Tibial artery (tissue), 4 donors: ENCODE results near the gene VRK3.
"Not testable (repeated sequence)": the region's sequence is repeated elsewhere in the genome, so short reads cannot be mapped to it uniquely, and the experiment has no call there.

Source experiments
- DNase-seq, 2 donors: peaks; one replicate each; pipeline ENCODE4 v3.0.0-alpha.2; 2019
- H3K27ac ChIP-seq, 2 donors: fragments of 200-600 bp; sonication (generic) in 1 of 2; 1 replicate in 1 of 2; 2 replicates in 1 of 2; pipeline ENCODE4 v1.5.1; 2018 to 2019; ENCODE audit warnings: mild to moderate bottlenecking in 1 of 2
- H3K27me3 ChIP-seq, 2 donors: fragments of 200-600 bp; sonication (generic) in 1 of 2; one replicate each; pipeline versions ENCODE4 v1.5.1 to v1.6.0; 2016 to 2019
- H3K36me3 ChIP-seq, 3 donors: fragments of 200-600 bp; sonication (generic) in 2 of 3; one replicate each; pipeline ENCODE4 v1.5.1; 2016 to 2019; ENCODE audit warnings: mild to moderate bottlenecking in 2 of 3
- H3K4me1 ChIP-seq, 4 donors: fragments of 200-600 bp; sonication (generic) in 2 of 4; 1 replicate in 3 of 4; 2 replicates in 1 of 4; pipeline ENCODE4 v1.5.1; 2016 to 2019
- H3K4me3 ChIP-seq, 2 donors: fragments of 200-600 bp; sonication (generic) in 1 of 2; 1 replicate in 1 of 2; 2 replicates in 1 of 2; pipeline ENCODE4 v1.5.1; 2018 to 2019; ENCODE audit warnings: mild to moderate bottlenecking in 2 of 2
- H3K9me3 ChIP-seq, 3 donors: fragments of 200-600 bp; sonication (generic) in 1 of 3; one replicate each; pipeline ENCODE4 v1.5.1; 2016 to 2019
- CTCF ChIP-seq, 2 experiments: fragments of 200-600 bp in 1 of 2; fragments of 450-650 bp in 1 of 2; IDR thresholded peaks; one replicate each; pipeline ENCODE4 v1.5.1; 2017 to 2019; ENCODE audit warnings: antibody characterized with exemption in 2 of 2, mild to moderate bottlenecking in 1 of 2, moderate library complexity in 1 of 2
- intact Hi-C: fragments of 100-400 bp; cut with DNase I; formaldehyde crosslinking; loops from one replicate; pipeline ENCODE4 v1.15.0; 2023; ENCODE audit warnings: low total_unique reads

VRK3 gene

GRCh38 chr19:50059045-50059444, 33.9 kb upstream of the VRK3 start:
- Histone ChIP-seq H3K27me3 (no peaks in the 10 kb centered on the region), H3K4me3 (no peak overlapping the region), H3K9me3 (peaks cover 0 to 29% (median 27%) of the 10 kb centered on the region in 3 donors), H3K36me3 (no peaks in the 10 kb centered on the region), H3K4me1 (no peaks in the 10 kb centered on the region), H3K27ac (no peak overlapping the region)
- TF ChIP-seq CTCF (IDR thresholded peaks at IDR 0.05), result no peak
- no peak for DNase-seq
- intact Hi-C loops, result no loop called here

GRCh38 chr19:50058425-50058824, 33.3 kb upstream of the VRK3 start:
- TF ChIP-seq CTCF (IDR thresholded peaks at IDR 0.05), result no peak
- no peak for DNase-seq
- Histone ChIP-seq H3K9me3 (peaks cover 0 to 29% (median 27%) of the 10 kb centered on the region in 3 donors), H3K4me1 (no peaks in the 10 kb centered on the region), H3K4me3 (no peak overlapping the region), H3K27me3 (no peaks in the 10 kb centered on the region), H3K36me3 (no peaks in the 10 kb centered on the region), H3K27ac (no peak overlapping the region)
- intact Hi-C loops, result no loop called here

DNA sequence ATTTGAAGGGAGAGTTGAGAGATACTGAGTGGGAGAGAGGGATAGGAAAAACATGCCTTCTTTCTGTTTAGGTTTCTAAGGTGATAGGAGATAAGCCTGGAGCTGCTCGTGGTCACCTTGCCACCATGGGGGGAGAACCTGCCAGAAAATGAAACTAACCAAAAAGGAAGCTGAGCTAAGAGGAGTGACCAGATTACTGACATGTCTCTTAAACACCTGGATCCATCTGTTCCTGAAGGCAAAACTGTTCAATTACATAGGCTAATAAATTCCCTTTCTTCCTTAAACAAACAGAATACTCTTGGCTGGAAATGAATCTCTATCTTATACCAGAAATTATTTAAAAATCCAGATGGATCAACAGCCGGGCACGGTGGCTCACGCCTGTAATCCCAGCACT, 27.9 kb upstream of the VRK3 start:
- no peak overlapping the region for H3K27ac ChIP-seq
- H3K4me1 ChIP-seq, result peaks cover 0 to 7% (median 2%) of the 10 kb centered on the region in 4 donors
- peaks cover 0 to 25% (median 19%) of the 10 kb centered on the region in 3 donors for H3K9me3 ChIP-seq
- DNase-seq, result no peak
- no peaks in the 10 kb centered on the region for H3K27me3 ChIP-seq
- no peak for TF ChIP-seq CTCF (IDR thresholded peaks at IDR 0.05)
- intact Hi-C loops, result no loop called here
- H3K36me3 ChIP-seq, result peaks cover 0 to under 1% (median 0%) of the 10 kb centered on the region in 3 donors
- H3K4me3 ChIP-seq, result no peak overlapping the region

DNA sequence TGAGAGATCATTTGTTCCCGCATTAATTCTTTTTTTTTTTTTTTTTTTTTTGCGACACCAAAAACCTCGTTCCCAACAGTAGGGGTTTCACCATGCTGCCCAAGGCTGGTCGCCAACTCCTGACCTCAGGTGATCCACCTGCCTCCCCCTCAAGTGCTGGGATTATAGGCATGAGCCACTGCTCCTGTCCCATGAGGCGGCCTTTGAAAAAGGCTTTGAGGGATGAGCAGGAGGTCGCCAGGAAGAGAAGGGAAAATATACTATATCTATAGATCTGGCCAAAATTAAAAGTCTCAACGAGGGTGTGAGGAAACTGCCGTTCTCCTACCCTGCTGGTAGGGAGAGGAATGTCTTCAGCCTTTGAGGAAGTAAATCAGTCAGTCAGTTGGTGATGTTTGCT, 26.8 kb upstream of the VRK3 start:
- intact Hi-C loops, result no loop called here
- peaks cover 4 to 10% (median 6%) of the 10 kb centered on the region in 3 donors for H3K36me3 ChIP-seq
- H3K4me3 ChIP-seq, result no peak overlapping the region
- no peaks in the 10 kb centered on the region for H3K27me3 ChIP-seq
- peaks cover 0 to 7% (median 2%) of the 10 kb centered on the region in 4 donors for H3K4me1 ChIP-seq
- TF ChIP-seq CTCF (IDR thresholded peaks at IDR 0.05), result no peak
- H3K27ac ChIP-seq, result no peak overlapping the region
- no peak for DNase-seq
- peaks cover 0 to 33% (median 26%) of the 10 kb centered on the region in 3 donors for H3K9me3 ChIP-seq

DNA sequence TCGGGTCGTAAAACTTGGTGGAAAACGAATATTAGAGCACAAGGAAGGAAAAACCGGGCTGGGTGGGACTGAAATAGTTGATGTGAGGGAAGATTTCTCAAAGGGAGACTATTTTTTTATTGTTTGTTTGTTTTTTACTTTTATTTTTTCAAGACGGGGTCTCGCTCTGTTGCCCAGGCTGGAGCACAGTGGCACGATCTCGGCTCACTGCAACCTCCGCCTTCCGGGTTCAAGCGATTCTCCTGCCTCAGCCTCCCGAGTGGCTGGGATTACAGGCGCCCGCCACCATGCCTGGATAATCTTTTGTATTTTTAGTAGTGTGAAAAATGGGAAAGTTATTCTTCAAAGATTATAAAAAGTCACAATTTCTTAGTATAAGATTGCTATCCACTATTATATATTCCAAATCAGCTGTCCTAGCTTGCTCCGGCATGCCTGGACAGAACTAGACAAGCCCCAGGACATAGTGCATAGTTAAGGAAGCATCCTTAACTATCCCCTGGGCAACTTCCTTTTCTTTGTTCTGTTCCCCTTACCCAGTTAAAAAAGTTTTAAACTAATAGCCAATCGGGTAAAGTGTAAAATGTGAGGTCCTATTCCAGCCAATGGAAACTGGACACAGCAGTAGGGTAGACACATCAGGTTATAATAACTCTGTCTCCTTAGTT, 26.2 kb upstream of the VRK3 start:
- Histone ChIP-seq H3K27ac (peak overlapping the region; percentile 62 to 77), H3K36me3 (peaks cover 10 to 15% (median 12%) of the 10 kb centered on the region in 3 donors), H3K9me3 (peaks cover 0 to 39% (median 32%) of the 10 kb centered on the region in 3 donors), H3K4me3 (peak overlapping the region; percentile 44 to 62)
- intact Hi-C loops, H3K27me3 ChIP-seq, H3K4me1 ChIP-seq, DNase-seq: not testable (repeated sequence)

DNA sequence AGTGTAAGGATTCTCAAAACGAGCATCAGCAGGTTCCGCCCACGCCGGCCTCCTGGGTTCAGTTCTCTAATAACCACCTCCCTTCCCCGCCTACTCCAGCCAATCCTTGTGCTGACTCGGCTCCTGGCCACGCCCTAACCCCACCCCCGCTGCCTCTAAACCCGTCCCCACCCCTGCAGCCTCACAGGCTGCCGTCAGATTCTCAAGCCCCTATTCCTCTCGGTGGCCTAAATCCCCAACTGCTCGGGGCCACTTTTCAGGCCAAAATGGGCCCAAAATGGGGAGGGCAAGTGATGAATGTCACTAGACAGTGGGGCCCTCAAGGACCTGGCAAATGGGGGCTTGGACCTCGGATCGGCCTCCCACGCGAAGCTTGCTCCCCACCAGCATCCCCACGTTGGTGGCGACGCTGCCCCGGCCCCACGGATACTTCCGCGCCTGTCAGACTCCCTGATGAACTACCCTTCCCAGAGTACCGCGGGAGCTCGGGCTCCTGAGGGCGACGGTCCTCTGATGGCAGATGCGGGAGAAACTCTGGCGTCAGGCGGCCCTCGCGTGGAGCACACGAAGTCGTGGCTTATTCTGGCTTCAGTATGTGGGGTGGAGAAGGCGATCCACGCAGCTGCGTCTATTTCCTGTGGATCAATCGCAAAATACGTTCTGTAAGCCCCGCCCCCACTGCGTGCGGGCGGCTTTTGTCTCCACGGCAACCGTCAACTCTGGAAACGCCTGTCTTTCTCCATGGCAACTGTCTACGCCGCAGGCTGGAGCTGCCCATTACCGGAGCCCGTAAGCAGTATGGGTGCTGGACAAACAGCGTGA, 25.4 kb upstream of the VRK3 start:
- Histone ChIP-seq H3K36me3 (peaks cover 17 to 23% (median 19%) of the 10 kb centered on the region in 3 donors), H3K9me3 (peaks cover 0 to 46% (median 40%) of the 10 kb centered on the region in 3 donors), H3K4me1 (peaks cover 0 to 7% (median 2%) of the 10 kb centered on the region in 4 donors), H3K4me3 (peak overlapping the region; percentile 44 to 62), H3K27ac (peak overlapping the region; percentile 62 to 77), H3K27me3 (no peaks in the 10 kb centered on the region)
- intact Hi-C loops, result no loop called here
- TF ChIP-seq CTCF (IDR thresholded peaks at IDR 0.05), result no peak
- DNase-seq, result peak; percentile 84 to 91
